Fibroblast of skin of scalp (primary cell): ENCODE measurements around the gene KLRF2.

Experiments used
- DNase-seq: peaks from one replicate; pipeline ENCODE4 v3.0.0-alpha.2; 2013

KLRF2 gene

DNA sequence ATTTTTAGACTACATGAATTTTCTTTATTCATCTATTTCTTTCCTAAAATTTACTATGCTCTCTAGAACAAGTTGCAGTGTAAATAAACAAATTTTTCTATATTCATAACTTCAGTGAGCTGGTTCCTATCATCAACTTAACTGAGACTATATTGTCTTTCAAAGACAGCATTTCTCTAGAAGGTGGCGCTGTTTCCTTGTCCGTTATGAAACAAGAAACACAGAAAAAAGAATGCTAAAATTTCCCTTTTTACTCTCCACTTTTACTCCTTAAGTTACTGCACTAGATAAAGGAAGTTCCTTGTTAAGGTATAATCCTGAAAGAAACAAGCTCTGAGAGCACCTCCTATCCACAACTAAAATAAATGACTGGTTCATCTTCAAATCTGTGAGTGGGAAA is 59.1 kb downstream of the KLRF2 start:
- no peak for DNase-seq

DNA sequence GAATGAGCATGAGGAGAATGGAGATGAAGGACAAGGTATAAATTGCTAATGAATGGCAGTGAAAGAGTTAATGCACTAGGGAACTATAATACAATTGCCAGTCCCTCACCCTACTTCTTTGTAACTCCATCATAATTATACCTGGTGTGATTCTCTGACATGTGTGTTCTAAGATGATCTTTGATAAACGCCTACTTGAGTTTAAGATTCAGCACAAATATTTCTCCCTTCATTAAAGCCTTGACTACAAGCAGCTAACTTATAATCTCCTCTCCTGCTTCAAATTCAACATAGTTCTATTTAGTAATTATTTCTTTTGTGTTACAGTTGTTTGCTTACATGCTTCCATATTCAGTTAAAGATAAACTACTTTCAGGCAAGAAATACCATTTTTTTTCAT is 60.5 kb downstream of the KLRF2 start:
- no peak for DNase-seq

DNA sequence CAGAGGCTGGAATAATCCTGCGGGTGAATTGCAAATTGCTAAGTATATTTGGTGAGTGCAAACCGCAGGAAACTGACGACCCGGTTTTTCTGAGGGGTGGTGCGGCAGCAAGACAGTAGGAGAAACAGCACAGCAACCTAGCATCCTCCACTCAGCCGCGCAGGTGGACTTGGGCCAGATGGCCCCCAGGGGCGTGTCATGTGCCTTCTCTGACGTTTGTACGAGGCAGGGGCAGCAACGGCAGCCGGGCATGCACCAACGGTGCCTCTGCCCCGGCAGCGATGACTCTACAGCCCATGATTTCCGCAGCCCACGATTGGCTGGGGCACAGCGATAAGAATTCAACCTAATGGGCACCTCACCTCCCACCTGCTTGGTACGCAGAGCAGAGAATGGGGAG is 62.0 kb downstream of the KLRF2 start:
- no peak for DNase-seq

DNA sequence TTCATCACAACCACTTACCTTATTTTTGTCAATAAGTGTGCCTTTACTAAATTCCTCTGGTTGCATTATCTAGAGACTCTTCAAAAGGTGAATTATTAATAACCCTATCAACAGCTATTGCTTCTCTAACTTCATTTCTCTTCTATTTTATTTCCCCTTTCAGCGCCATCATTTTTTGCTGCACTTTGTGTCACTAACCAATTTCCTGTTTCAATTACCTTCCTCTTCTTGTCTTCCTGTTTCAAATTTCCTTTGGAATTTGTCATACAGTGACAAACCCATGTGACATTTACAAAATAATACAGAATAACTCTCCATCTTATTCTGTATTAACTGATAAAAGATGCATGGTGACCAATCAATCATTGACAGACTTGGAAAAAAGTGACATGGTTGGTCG is 63.1 kb downstream of the KLRF2 start:
- no peak for DNase-seq
